ENCODE results near the gene CYTH2.

The CYTH2 gene

DNA sequence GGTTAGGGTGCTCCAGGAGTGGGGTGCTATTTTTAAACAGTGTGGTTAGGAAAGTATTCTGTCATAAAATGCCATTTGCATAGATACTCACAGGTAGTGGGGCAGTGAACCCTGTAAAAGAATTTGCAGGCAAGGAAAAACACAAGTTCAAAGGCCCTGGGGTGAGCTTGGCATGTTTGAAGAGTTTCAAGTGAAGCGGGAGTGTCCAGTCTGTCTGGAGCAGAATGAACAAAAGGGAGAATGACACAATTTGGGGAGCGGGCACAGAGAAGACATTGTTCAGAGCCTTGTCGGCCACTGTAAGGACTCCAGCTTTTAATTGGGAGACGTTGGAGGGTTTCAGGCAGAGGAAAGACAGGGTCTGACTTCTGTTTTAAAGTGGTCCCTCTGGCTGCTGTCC lies 20.6 kb upstream of the CYTH2 start:
- TF ChIP-seq TARDBP (IDR thresholded peaks at IDR 0.05) (no peak), FOXA1 (IDR thresholded peaks at IDR 0.05) (no peak), BHLHE40 (IDR thresholded peaks at IDR 0.05; ENCODE audit: borderline replicate concordance) (no peak)
- CTCF ChIA-PET, result no interaction called here
- POLR2A ChIA-PET, result interaction anchor here (0.6 to 1.4 kb wide), 2 partner anchors 55 to 86 kb away, joined by 3 read pairs; no protein-coding TSS in a partner anchor
- no peak for DNase-seq (ENCODE audit: extremely low spot score)

DNA sequence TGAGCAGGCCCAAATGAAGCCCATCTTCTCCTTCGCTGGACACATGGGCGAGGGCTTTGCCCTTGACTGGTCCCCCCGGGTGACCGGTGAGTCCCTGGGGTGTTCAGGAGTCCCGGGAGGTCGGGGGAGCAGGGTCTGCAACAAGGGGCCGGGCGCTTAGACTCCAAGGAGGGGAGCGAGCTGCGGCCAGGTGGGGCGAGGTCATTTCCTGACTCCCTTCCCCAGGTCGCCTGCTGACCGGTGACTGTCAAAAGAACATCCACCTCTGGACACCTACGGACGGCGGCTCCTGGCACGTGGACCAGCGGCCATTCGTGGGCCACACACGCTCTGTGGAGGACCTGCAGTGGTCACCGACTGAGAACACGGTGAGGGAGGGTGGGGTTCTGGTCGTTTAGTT lies 18.7 kb upstream of the CYTH2 start:
- ChIA-PET POLR2A (no interaction called here), CTCF (no interaction called here)
- TF ChIP-seq HDGF (IDR thresholded peaks at IDR 0.05; ENCODE audit: borderline replicate concordance) (no peak), TARDBP (IDR thresholded peaks at IDR 0.05) (no peak), ELF4 (IDR thresholded peaks at IDR 0.05) (no peak), L3MBTL2 (conservative IDR thresholded peaks at IDR 0.05) (no peak), FOXK2 (IDR thresholded peaks at IDR 0.05) (no peak), FOXA1 (IDR thresholded peaks at IDR 0.05) (no peak), SP1 (IDR thresholded peaks at IDR 0.05) (no peak), NFRKB (IDR thresholded peaks at IDR 0.05) (no peak), BHLHE40 (IDR thresholded peaks at IDR 0.05; ENCODE audit: borderline replicate concordance) (no peak), ZNF384 (IDR thresholded peaks at IDR 0.05) (no peak), CTBP1 (IDR thresholded peaks at IDR 0.05; ENCODE audit: borderline replicate concordance) (no peak), SUZ12 (IDR thresholded peaks at IDR 0.05) (no peak), FOXM1 (IDR thresholded peaks at IDR 0.05; ENCODE audit: borderline replicate concordance) (no peak), ARNT (IDR thresholded peaks at IDR 0.05) (no peak)
- TF ChIP-seq, protein P1, sequence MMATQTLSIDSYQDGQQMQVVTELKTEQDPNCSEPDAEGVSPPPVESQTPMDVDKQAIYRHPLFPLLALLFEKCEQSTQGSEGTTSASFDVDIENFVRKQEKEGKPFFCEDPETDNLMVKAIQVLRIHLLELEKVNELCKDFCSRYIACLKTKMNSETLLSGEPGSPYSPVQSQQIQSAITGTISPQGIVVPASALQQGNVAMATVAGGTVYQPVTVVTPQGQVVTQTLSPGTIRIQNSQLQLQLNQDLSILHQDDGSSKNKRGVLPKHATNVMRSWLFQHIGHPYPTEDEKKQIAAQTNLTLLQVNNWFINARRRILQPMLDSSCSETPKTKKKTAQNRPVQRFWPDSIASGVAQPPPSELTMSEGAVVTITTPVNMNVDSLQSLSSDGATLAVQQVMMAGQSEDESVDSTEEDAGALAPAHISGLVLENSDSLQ (IDR thresholded peaks at IDR 0.05), result no peak
- DNase-seq (ENCODE audit: extremely low spot score), result no peak

DNA sequence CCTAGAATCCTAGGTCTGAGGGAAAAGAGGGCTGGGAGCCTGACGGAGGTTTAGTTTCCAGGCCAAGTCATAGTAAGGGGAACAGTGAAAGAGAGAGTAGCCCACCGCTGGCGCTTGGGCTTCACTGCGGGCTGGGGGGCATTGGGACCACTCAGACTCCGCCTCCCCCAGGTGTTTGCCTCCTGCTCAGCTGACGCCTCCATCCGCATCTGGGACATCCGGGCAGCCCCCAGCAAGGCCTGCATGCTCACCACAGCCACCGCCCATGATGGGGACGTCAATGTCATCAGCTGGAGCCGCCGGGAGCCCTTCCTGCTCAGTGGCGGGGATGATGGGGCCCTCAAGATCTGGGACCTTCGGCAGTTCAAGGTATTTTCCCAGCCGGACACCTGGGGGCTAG lies 18.3 kb upstream of the CYTH2 start:
- no peak for DNase-seq (ENCODE audit: extremely low spot score)
- CTCF ChIA-PET, result no interaction called here
- POLR2A ChIA-PET, result no interaction called here
- no peak for TF ChIP-seq TARDBP (IDR thresholded peaks at IDR 0.05)
- TF ChIP-seq FOXM1 (IDR thresholded peaks at IDR 0.05; ENCODE audit: borderline replicate concordance), result no peak
- TF ChIP-seq NFRKB (IDR thresholded peaks at IDR 0.05), result no peak
- TF ChIP-seq LEF1 (IDR thresholded peaks at IDR 0.05; ENCODE audit: borderline replicate concordance), result no peak
- no peak for TF ChIP-seq ELF4 (IDR thresholded peaks at IDR 0.05)
- no peak for TF ChIP-seq HDGF (IDR thresholded peaks at IDR 0.05; ENCODE audit: borderline replicate concordance)
- no peak for TF ChIP-seq SP1 (IDR thresholded peaks at IDR 0.05)
- TF ChIP-seq, protein P1 (IDR thresholded peaks at IDR 0.05), result no peak
- TF ChIP-seq FOXK2 (IDR thresholded peaks at IDR 0.05), result no peak
- no peak for TF ChIP-seq ARNT (IDR thresholded peaks at IDR 0.05)
- no peak for TF ChIP-seq L3MBTL2 (conservative IDR thresholded peaks at IDR 0.05)
- no peak for TF ChIP-seq ZNF384 (IDR thresholded peaks at IDR 0.05)
- TF ChIP-seq BHLHE40 (IDR thresholded peaks at IDR 0.05; ENCODE audit: borderline replicate concordance), result no peak
- TF ChIP-seq SUZ12 (IDR thresholded peaks at IDR 0.05), result no peak
- TF ChIP-seq FOXA1 (IDR thresholded peaks at IDR 0.05), result no peak
- TF ChIP-seq CTBP1 (IDR thresholded peaks at IDR 0.05; ENCODE audit: borderline replicate concordance), result no peak

DNA sequence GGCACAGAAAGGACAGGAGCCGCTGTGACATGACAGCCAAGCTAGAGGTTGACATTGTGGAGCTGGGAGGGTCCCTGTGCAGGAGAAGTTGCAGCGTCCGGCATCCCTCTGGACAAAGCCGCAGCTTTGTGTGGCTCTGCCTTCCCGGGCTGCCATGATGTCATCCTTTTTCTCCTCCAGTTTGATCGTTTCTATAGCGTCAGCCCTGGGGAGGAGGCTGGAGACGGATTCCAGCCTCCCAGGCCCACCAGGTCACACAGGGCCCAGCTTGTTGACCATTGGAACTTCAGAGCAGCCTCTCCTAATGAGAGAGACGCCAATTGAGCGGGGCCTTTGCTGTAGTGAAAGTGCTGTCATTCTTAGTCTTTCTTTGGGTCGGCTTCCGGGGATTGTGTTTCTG lies 17.5 kb upstream of the CYTH2 start:
- ChIA-PET POLR2A (no interaction called here), CTCF (no interaction called here)
- no peak for DNase-seq (ENCODE audit: extremely low spot score)
- no peak for TF ChIP-seq TARDBP (IDR thresholded peaks at IDR 0.05)
- TF ChIP-seq HDGF (IDR thresholded peaks at IDR 0.05; ENCODE audit: borderline replicate concordance), result no peak
- no peak for TF ChIP-seq NFRKB (IDR thresholded peaks at IDR 0.05)
- no peak for TF ChIP-seq FOXK2 (IDR thresholded peaks at IDR 0.05)
- no peak for TF ChIP-seq ELF4 (IDR thresholded peaks at IDR 0.05)
- no peak for TF ChIP-seq FOXA1 (IDR thresholded peaks at IDR 0.05)
- TF ChIP-seq SP1 (IDR thresholded peaks at IDR 0.05), result no peak
- TF ChIP-seq ARNT (IDR thresholded peaks at IDR 0.05), result no peak
- TF ChIP-seq ZNF384 (IDR thresholded peaks at IDR 0.05), result no peak
- no peak for TF ChIP-seq L3MBTL2 (conservative IDR thresholded peaks at IDR 0.05)
- TF ChIP-seq BHLHE40 (IDR thresholded peaks at IDR 0.05; ENCODE audit: borderline replicate concordance), result no peak
- TF ChIP-seq FOXM1 (IDR thresholded peaks at IDR 0.05; ENCODE audit: borderline replicate concordance), result no peak

DNA sequence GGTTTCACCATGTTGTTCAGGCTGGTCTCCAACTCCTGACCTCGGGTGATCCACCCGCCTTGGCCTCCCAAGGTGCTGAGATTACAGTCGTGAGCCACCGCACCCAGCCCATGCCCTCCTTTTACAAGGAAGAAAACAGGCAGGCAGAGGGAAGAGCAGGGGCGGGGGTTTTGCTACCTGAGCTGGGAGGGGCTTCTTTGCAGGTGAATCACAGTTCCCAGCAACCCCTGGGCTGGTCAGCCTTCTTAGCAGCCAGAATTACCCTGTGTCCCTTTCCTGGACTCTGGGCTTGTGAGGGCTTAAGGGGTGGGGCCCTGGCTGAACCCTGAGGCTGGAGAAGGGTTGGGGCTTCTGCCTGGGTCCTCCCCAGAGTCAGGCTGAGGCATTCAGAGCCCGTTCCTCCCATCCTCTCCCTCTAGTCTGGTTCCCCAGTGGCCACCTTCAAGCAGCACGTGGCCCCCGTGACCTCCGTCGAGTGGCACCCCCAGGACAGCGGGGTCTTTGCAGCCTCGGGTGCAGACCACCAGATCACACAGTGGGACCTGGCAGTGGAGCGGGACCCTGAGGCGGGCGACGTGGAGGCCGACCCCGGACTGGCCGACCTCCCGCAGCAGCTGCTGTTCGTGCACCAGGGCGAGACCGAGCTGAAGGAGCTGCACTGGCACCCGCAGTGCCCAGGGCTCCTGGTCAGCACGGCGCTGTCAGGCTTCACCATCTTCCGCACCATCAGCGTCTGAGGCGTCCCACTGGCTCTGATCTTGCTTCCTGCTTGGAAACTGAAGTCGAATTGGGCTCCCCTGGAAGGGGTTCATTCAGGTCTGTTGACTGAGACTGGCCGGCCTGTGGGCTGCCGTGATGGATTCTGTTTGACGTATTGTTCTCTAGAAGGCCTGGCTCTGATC lies 16.6 kb upstream of the CYTH2 start:
- CTCF ChIA-PET, result no interaction called here
- POLR2A ChIA-PET, result interaction anchor here (1.3 kb wide), 1 partner anchor 7 kb away, joined by 3 read pairs; no protein-coding TSS in a partner anchor
- TF ChIP-seq BHLHE40 (IDR thresholded peaks at IDR 0.05; ENCODE audit: borderline replicate concordance) (no peak), TARDBP (IDR thresholded peaks at IDR 0.05) (no peak), ELF4 (IDR thresholded peaks at IDR 0.05) (no peak), CTBP1 (IDR thresholded peaks at IDR 0.05; ENCODE audit: borderline replicate concordance) (no peak), LEF1 (IDR thresholded peaks at IDR 0.05; ENCODE audit: borderline replicate concordance) (no peak), HDGF (IDR thresholded peaks at IDR 0.05; ENCODE audit: borderline replicate concordance) (no peak), FOXK2 (IDR thresholded peaks at IDR 0.05) (no peak), FOXM1 (IDR thresholded peaks at IDR 0.05; ENCODE audit: borderline replicate concordance) (no peak), SP1 (IDR thresholded peaks at IDR 0.05) (no peak), ARNT (IDR thresholded peaks at IDR 0.05) (no peak), NFRKB (IDR thresholded peaks at IDR 0.05) (no peak), ZNF384 (IDR thresholded peaks at IDR 0.05) (no peak), SUZ12 (IDR thresholded peaks at IDR 0.05) (no peak), L3MBTL2 (conservative IDR thresholded peaks at IDR 0.05) (no peak), FOXA1 (IDR thresholded peaks at IDR 0.05) (no peak)
- TF ChIP-seq, protein P1 (IDR thresholded peaks at IDR 0.05), result no peak

More for the DNA sequence above, 16.6 kb upstream of the CYTH2 start:
- DNase-seq (ENCODE audit: extremely low spot score), result no peak

Data from HEK293T (cell line).